CD1c-positive myeloid dendritic cell (primary cell): Measurements from ENCODE around the gene SERPING1.

Source experiments
- DNase-seq: peaks from one replicate; pipeline ENCODE4 v3.0.0-alpha.2; 2016; ENCODE audit errors: extremely low spot score

SERPING1 gene

GRCh38 chr11:57597461-57597915 lies at the start of gene SERPING1:
TSS of gene SERPING1 (plus strand) at chr11:57597685. CDS start at chr11:57598271, 586 bp downstream.
- DNase-seq = no peak

DNA sequence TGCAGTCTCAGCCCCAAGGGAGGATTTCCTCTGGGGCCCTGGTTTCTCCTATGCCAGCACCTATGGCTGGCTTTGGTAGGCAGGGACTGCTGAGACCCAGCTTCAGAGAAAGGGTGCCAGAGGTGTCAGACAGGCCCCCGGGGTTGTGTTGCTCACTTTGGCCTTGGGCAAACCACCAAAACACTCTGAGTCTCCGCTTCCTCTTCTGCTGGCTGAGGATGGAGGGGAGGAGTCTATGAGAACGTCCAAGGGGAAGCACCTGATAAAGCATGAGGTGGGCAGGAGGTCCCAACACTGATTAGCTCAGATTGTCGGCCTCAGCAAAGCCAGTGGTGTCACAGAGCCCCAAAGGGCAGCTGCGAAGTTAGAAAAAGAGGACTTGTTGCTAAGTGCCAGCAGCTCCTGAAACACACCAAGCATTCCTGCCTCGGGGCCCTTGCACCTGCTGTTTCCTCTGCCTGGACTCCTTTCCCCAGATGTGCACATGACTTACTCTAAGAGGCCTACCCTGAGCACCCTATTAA lies 49.6 kb upstream of the SERPING1 start:
- peak; percentile 27 for DNase-seq

GRCh38 chr11:57549983-57550382 lies 47.5 kb upstream of the SERPING1 start:
- no peak for DNase-seq

GRCh38 chr11:57551941-57552340 lies 45.5 kb upstream of the SERPING1 start:
- no peak for DNase-seq

GRCh38 chr11:57552479-57552878 lies 45.0 kb upstream of the SERPING1 start:
- DNase-seq = no peak

DNA sequence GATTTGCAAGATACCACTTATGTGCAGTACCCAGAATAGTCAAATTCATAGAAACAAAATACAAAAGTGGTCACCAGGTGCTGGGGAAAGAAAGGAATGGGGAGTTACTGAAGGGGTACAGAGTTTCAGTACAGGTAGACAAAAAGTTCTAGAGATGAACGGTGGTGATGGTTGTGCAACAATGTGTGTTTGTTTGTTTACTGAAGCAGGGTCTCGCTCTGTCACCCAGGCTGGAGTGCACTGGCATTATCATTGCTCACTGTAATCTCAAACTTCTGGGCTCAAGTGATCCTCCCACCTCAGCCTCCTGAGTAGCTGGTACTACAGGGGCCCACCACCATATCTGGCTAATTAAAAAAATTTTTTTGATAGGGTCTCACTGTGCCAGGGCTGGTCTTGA lies 42.1 kb upstream of the SERPING1 start:
- no peak for DNase-seq

GRCh38 chr11:57556041-57556440 lies 41.4 kb upstream of the SERPING1 start:
- no peak for DNase-seq

DNA sequence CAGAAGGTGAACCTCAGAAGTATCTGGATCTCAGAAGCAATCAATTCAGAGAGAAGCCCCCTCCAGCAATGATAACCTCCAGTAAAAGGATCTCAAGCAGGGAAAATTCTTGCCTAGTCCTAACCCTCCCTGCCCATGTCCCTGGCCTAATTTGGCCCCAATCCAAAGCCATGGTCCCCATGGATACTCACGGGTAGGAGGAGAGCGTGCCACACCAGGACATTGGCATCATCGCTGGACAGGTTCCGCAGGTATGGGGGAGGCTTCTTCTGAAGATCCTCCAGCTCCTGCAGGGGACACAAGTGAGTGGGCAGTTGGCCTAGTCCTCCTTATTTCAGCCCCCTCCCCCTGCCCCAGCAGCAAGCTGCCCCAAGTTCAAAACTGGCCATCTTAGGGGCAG lies 37.3 kb upstream of the SERPING1 start:
- no peak for DNase-seq

DNA sequence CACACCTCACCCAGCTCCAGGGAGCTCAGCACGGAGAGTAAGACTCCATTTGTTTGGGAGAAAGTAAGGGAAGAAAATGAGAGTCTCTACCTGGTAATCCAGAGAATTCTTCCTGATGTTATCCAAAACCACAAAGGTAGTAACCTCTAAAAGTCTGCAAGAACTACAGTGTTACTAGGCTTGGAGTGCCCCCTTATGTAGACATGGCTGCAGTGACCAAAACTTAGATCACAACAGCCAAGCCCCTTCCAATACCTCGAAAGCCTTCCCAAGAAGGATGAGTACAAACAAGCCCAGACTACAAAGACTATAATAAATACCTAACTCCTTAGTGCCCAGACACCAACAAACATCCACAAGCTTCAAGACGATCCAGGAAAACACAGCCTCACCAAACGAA lies 34.9 kb upstream of the SERPING1 start:
- no peak for DNase-seq

DNA sequence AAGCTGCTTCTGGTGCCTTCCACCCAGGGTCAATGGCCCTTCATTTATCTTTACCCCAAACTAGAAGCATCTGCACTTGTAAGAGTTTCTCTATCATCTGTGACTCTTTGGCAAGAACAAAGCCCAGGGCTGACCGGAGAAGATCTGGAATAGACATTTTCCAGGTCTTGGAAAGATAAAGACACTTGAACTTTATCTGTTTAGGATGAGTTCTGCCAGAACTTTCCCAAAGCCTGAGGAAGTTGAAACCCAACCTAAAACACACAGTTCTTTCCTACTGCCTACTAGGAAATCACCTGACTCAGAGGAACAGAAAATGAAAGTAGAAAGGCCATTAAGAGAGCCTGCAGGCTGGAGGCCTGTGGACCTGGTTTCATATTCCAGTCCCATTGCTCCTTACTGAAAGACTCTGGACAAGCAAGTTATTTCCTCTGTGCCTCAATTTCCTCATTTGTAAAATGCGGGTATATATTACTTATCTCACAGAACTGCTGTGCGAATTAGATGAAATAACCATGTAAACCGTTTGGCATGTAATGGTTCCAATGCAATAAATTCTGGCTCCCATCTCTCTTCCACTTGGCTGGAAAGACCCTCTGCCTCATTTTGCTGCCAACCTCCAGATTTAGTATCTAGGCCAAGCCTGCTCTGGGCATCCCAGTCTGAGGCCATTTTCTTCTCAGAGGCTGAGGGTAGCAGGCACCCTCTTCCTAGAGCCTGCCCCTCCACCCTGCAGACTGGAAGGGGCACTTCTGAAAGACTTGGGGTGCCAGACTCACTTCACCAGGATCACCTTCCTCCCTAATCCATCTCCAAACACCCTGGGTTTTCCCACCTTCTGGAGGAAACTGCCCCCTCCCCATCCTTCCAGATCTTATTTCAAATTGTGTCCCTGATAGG lies 31.2 kb upstream of the SERPING1 start:
- peak; percentile 68 for DNase-seq

GRCh38 chr11:57566905-57567514 lies 30.5 kb upstream of the SERPING1 start:
- DNase-seq = peak; percentile 33

DNA sequence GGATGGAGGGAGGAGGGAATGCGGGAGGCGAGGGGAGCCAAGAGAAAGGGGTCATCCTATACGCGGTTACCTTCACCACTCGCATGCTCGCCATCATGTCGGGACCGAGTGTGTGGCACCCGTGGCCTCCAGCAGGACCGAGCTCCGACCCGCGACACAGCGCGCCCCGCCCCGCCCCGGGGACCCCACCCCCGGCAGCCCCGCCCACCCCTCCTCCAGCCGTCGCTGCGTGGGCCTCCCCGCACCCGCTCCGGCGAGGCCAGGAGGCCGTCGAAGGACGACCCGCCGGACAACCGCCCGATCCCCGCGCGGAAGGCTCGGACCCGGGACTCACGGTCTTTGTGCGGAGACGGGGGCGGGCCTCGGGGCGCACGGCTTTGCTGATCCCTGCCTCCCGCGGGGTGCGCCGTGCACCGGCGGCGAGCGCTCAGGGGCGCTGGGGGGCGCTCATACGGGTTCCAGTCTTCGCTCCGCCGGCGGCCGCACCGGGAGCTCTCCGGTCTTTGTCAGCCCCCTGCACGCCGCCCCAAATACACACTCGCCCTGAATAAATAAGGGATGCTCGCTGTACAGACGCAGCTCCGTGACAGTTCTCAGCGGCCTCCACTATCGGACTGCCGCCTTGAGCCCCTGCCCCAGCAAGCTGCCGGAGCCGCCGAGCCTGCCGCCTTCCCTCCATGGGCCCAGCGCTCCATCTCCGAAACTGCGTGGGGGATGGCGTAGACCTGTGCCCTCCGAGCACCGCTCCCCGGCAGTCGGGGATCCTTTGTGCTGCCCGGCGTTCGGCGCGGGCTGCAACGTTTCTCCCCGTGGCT lies 29.8 kb upstream of the SERPING1 start, which contains the start of gene UBE2L6:
TSS of gene UBE2L6 (minus strand) at position 158 of the 815 bp plus-strand sequence. CDS start at position 97, 61 bp downstream.
- peak; percentile 47 for DNase-seq

GRCh38 chr11:57568330-57568766 lies 29.1 kb upstream of the SERPING1 start:
- DNase-seq = peak; percentile 90

DNA sequence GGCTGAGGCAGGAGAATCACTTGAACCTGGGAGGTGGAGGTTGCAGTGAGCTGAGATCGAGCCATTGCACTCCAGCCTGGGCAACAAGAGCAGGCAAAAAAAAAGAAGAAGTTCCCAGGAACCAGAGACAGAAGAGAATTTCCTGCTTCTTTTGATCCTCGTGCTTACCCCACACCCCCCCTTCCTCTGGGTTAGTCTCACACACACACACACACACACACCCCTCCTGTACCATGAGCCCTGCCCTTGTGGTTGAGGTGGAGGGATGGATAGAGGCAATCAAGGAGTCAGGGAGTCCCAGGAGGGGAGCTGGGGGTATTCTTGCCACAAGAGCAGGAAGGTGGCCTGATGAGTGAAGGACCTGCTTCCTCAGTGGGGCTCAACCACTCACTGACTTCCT lies 25.9 kb upstream of the SERPING1 start:
- DNase-seq = peak; percentile 22

GRCh38 chr11:57574061-57574460 lies 23.4 kb upstream of the SERPING1 start:
- no peak for DNase-seq

- no peak for DNase-seq
These were observed 13.1 kb upstream of the SERPING1 start for GRCh38 chr11:57584341-57584740.

DNA sequence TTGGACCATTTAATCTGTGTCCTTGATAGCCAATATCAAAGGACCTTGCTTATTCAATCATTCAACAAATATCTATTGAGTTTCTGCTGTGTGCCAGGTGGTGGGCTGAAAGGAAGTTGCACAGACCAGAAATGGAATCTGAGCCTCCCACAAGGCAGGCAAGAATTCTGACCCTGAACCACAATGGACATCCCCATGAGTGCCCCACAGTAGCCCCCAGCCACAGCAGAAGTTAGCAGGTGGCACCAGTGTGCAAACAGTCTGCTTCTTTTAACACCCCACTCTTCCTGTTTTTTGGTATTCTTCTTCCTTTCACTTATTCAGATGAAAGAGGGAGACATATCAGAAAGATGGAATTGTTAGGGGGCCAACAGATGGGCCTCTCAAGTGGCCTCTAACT lies 12.2 kb upstream of the SERPING1 start:
- DNase-seq = no peak

GRCh38 chr11:57586711-57587245 lies 10.7 kb upstream of the SERPING1 start:
- DNase-seq = no peak

- no peak for DNase-seq
These were observed 9.3 kb upstream of the SERPING1 start for GRCh38 chr11:57588046-57588710.

- no peak for DNase-seq
These were observed 1.1 kb upstream of the SERPING1 start for GRCh38 chr11:57596266-57596885.
